Thyroid gland (tissue), 4 donors: Measurements from ENCODE around the gene PPIF.

ENCODE experiments used
- POLR2A ChIP-seq, 2 donors: fragments of 450-650 bp; IDR thresholded peaks; one replicate each; pipeline ENCODE4 v1.6.1; 2017; ENCODE audit warnings: antibody characterized with exemption in 2 of 2, mild to moderate bottlenecking in 2 of 2, moderate library complexity in 1 of 2
- TF ChIP-seq, protein P1 (sequence below), 6 experiments: fragments of 200-600 bp in 3 of 6; fragments of 450-650 bp in 3 of 6; sonication (generic) in 3 of 6; IDR thresholded peaks; one replicate each; pipeline ENCODE4 v1.5.1; 2016 to 2019; ENCODE audit warnings: antibody characterized with exemption in 6 of 6, mild to moderate bottlenecking in 2 of 6, inconsistent platforms in 1 of 6, moderate library complexity in 1 of 6

DNA sequence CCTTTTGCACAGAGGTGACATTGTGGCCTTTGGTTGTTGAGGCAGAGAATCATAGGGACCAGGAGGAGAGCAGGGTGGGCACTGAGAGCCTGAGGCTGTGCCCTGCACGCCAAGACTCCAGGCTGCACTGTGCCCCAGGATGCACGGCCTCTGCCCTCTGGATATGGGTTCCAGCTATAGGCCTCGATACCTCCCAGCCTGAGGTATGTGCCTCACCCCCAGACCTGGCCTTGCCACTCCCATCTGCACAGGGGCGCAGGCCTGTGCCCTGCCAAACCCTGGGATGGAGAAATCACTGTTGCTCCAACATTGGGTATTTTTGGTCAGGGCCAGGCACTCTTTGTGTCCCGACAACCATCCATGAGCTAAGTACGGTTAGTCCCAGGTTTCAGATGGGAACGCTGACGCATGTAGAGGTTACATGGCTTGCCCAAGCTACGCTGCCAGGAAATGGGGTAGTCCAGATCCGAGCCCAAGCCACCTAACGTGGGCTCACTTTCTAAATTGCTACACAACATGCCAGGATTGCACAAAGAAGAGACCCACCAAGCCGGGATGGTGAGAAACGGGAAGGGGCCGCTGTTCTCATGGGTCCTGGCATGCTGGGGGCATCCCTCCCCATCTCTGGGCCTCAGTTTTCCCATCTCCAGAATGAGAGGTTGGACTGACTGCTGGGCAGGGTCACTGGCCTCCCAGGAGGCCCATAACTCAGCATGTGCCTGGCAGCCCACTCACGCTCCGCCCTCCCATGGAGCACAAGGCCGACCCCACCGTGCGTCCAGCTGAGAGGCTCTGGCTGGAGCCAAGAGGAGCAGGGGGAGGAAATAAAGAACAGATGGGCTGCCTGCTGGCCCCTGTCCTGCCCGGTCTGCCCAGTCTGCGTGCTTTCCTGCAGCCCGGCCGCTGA lies 54.0 kb downstream of the PPIF start:
- TF ChIP-seq, protein P1, sequence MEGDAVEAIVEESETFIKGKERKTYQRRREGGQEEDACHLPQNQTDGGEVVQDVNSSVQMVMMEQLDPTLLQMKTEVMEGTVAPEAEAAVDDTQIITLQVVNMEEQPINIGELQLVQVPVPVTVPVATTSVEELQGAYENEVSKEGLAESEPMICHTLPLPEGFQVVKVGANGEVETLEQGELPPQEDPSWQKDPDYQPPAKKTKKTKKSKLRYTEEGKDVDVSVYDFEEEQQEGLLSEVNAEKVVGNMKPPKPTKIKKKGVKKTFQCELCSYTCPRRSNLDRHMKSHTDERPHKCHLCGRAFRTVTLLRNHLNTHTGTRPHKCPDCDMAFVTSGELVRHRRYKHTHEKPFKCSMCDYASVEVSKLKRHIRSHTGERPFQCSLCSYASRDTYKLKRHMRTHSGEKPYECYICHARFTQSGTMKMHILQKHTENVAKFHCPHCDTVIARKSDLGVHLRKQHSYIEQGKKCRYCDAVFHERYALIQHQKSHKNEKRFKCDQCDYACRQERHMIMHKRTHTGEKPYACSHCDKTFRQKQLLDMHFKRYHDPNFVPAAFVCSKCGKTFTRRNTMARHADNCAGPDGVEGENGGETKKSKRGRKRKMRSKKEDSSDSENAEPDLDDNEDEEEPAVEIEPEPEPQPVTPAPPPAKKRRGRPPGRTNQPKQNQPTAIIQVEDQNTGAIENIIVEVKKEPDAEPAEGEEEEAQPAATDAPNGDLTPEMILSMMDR (IDR thresholded peaks at IDR 0.05), result no peak
- TF ChIP-seq POLR2A (IDR thresholded peaks at IDR 0.05), result no peak
